NB4 (cell line): ENCODE results near the gene NDRG4.

Experiments used
- MYC ChIP-seq: IDR thresholded peaks from 2 replicates; pipeline ENCODE4 v1.6.1; 2011; ENCODE audit warnings: low read depth, low read length
- POLR2A ChIP-seq: IDR thresholded peaks from 2 replicates; pipeline ENCODE4 v1.6.1; 2011; ENCODE audit warnings: mild to moderate bottlenecking; ENCODE audit not compliant: insufficient read length; ENCODE audit errors: extremely low read depth
- TF ChIP-seq, protein P1 (sequence below): IDR thresholded peaks from one replicate; pipeline ENCODE4 v1.5.1; 2012; ENCODE audit warnings: low read depth, low read length
- TF ChIP-seq, protein P2 (sequence below): IDR thresholded peaks from 2 replicates; pipeline ENCODE4 v1.6.1; 2011; ENCODE audit warnings: low read depth, low read length

DNA sequence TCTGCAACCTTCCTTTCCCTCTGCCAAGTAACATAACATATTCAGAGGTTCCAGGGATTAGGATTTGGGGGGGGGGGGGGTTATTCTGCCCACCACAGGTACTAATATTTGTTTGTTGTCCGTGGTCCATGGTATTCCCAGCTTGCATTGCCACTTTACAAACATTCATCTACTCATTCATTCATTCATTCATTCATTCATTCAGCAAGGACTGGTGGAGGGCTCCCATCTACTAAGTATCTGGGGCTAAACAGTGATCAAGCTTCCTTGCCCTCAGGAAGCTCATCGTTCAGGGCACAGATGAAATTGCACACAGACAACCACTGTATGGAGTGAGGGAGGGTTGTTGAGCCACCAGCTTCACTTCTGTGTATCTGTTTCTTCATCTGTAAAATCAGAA, 45.8 kb upstream of the NDRG4 start:
- TF ChIP-seq, protein P1, sequence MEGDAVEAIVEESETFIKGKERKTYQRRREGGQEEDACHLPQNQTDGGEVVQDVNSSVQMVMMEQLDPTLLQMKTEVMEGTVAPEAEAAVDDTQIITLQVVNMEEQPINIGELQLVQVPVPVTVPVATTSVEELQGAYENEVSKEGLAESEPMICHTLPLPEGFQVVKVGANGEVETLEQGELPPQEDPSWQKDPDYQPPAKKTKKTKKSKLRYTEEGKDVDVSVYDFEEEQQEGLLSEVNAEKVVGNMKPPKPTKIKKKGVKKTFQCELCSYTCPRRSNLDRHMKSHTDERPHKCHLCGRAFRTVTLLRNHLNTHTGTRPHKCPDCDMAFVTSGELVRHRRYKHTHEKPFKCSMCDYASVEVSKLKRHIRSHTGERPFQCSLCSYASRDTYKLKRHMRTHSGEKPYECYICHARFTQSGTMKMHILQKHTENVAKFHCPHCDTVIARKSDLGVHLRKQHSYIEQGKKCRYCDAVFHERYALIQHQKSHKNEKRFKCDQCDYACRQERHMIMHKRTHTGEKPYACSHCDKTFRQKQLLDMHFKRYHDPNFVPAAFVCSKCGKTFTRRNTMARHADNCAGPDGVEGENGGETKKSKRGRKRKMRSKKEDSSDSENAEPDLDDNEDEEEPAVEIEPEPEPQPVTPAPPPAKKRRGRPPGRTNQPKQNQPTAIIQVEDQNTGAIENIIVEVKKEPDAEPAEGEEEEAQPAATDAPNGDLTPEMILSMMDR = no peak
- TF ChIP-seq, protein P2, sequence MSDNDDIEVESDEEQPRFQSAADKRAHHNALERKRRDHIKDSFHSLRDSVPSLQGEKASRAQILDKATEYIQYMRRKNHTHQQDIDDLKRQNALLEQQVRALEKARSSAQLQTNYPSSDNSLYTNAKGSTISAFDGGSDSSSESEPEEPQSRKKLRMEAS = no peak
- TF ChIP-seq POLR2A (no peak), MYC (no peak)
